Pancreas (tissue), 10 donors: ENCODE results near the gene AP5S1. TPM values are rescaled to one million over a fixed set of nuclear protein-coding genes. Genes with fewer than 3 reads are reported as not detected.

Experiments
- ATAC-seq, 4 donors: fragments of 200-7000 bp; cut with Tn5 transposase; one replicate each; pipeline versions ENCODE4 v1.8.0 to v1.9.1; 2020; ENCODE audit warnings: mild to moderate bottlenecking in 4 of 4, moderate library complexity in 4 of 4
- DNase-seq, 6 donors: peaks; one replicate each; pipeline ENCODE4 v3.0.0-alpha.2; 2020
- FAIRE-seq: peaks from 2 replicates; lab custom pipeline; 2012; peaks lifted over from hg19 to GRCh38; lab: Jason Lieb, UNC
- H3K27ac ChIP-seq, 4 donors: fragments of 200-600 bp; sonication (generic); 1 replicate in 3 of 4; 2 replicates in 1 of 4; pipeline versions ENCODE4 v1.5.0 to v1.8.0; 2020
- H3K27me3 ChIP-seq, 4 donors: fragments of 200-600 bp; one replicate each; pipeline ENCODE4 v1.8.0; 2021
- H3K36me3 ChIP-seq, 3 donors: fragments of 200-600 bp; sonication (generic) in 1 of 3; one replicate each; pipeline versions ENCODE4 v1.5.0 to v1.8.0; 2020 to 2021
- H3K4me1 ChIP-seq, 3 donors: fragments of 200-600 bp; one replicate each; pipeline ENCODE4 v1.8.0; 2021
- H3K4me3 ChIP-seq, 4 donors: fragments of 200-600 bp; sonication (generic) in 2 of 4; one replicate each; pipeline versions ENCODE4 v1.5.0 to v1.8.0; 2020 to 2021
- H3K9me3 ChIP-seq, 4 donors: fragments of 200-600 bp; one replicate each; pipeline ENCODE4 v1.8.0; 2021
- WGBS, 2 donors: extraction: QIAGEN DNeasy Blood & Tissue Kit; methylation state at CpG; one replicate each; pipeline ENCODE4 v1.1.7; 2013; 5-methylcytosine and 5-hydroxymethylcytosine counted together
- intact Hi-C, 3 donors: fragments of 100-400 bp; cut with DNase I; formaldehyde crosslinking; loops; one replicate each; pipeline versions ENCODE4 v1.11.1 to v1.14.2; 2022
- polyA plus RNA-seq, 2 donors: library from polyadenylated mRNA; stranded (reverse); fragments of 200-250 nt; gene quantifications; one replicate each; pipeline ENCODE4 v1.2.3, GENCODE V29; 2013
- total RNA-seq, 6 donors: library from RNA; stranded (reverse); fragmentation: NEBNext Ultra II Directional in 4 of 6; extraction: Animal tissue kit (Norgen Biotek cat#: 25700) in 4 of 6; gene quantifications; one replicate each; pipeline versions ENCODE4 v1.2.1 to v1.2.4, GENCODE V29; 2021 to 2023
- TF ChIP-seq, protein P1 (sequence below), 4 donors: fragments of 200-600 bp; sonication (generic) in 3 of 4; IDR thresholded peaks; one replicate each; pipeline versions ENCODE4 v1.5.0 to v1.8.0; 2021; ENCODE audit warnings: antibody characterized with exemption in 4 of 4
- donor health status: healthy with polysubstance abuse.
- donor health status: DM: no; HTN: no; CAD: no; lungs with moderate emphysema.
- donor health status: DM: no; HTN: no; CAD: no.
- donor health status: control.
- donor health status: control.
- donor health status: Bipolar disorder and iron deficiency.
- donor health status: DM: yes; HTN: yes; CAD: no.
- donor health status: DM: no; HTN: no; CAD: no.
- donor health status: DM: no; HTN: no; CAD: no.
- donor health status: DM: yes; HTN: yes; CAD: no.

AP5S1 gene
- total and polyA plus RNA-seq, 8 donors, result 4.7 to 7.9 (median 6.8) TPM

DNA sequence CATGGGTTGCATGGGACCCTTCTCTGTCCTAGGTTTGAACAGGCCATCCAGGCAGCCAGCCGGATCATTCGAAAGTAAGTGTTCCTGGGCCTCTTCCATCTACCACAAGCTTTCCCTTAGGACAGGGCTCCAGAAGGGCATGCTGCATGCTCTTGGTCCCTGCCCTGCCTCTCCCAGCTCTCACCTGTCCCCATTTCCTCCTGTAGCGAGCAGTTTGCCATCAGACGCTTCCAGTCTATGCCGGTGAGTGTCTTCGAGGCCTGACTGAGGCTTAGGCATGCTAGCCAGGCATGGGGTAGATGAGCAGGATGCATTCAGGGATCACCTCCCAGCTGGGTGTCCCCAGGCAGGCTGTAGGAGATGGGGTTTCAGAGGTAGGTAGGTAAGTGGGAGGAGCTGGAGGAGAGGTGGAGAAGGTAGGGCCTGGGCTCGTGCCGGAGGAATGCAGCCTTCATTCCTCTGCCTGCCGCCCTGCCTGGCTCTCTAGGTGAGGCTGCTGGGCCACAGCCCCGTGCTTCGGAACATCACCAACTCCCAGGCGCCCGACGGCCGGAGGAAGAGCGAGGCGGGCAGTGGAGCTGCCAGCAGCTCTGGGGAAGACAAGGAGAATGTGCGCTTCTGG is 20.0 kb upstream of the AP5S1 start:
- ATAC-seq (no peak), DNase-seq (peak in 1 of 6 donors; percentile 9), FAIRE-seq (no peak)
- H3K9me3 ChIP-seq, result no peaks in the 10 kb centered on the region
- 94 to 95% methylated on average over 11 to 18 of the region's 18 CpGs for WGBS, 2 donors
- no peaks in the 10 kb centered on the region for H3K27me3 ChIP-seq
- intact Hi-C loops, result no loop called here
- TF ChIP-seq, protein P1, sequence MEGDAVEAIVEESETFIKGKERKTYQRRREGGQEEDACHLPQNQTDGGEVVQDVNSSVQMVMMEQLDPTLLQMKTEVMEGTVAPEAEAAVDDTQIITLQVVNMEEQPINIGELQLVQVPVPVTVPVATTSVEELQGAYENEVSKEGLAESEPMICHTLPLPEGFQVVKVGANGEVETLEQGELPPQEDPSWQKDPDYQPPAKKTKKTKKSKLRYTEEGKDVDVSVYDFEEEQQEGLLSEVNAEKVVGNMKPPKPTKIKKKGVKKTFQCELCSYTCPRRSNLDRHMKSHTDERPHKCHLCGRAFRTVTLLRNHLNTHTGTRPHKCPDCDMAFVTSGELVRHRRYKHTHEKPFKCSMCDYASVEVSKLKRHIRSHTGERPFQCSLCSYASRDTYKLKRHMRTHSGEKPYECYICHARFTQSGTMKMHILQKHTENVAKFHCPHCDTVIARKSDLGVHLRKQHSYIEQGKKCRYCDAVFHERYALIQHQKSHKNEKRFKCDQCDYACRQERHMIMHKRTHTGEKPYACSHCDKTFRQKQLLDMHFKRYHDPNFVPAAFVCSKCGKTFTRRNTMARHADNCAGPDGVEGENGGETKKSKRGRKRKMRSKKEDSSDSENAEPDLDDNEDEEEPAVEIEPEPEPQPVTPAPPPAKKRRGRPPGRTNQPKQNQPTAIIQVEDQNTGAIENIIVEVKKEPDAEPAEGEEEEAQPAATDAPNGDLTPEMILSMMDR (IDR thresholded peaks at IDR 0.05), result no peak
- H3K27ac ChIP-seq, result no peak overlapping the region
- H3K4me3 ChIP-seq, result no peak overlapping the region
- no peaks in the 10 kb centered on the region for H3K36me3 ChIP-seq
- peaks cover 0 to 7% (median 0%) of the 10 kb centered on the region in 3 donors for H3K4me1 ChIP-seq

DNA sequence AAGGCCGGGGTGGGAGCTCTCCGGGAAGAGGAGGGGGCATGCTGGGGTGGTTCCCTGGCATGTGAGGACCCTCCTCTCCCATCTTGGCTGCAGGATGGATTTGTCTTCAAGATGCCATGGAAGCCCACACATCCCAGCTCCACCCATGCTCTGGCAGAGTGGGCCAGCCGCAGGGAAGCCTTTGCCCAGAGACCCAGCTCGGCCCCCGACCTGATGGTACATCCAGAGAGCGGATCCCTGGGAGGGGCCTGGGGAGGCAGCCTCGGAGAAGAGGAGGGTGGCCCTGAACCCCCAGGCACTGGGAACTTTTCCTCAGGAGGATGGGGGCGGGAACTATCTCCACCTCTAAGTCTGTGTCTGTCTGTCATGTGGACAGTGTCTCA is 19.5 kb upstream of the AP5S1 start:
- Histone ChIP-seq H3K27ac (no peak overlapping the region), H3K36me3 (no peaks in the 10 kb centered on the region), H3K4me1 (peaks cover 1 to 9% (median 3%) of the 10 kb centered on the region in 3 donors), H3K9me3 (no peaks in the 10 kb centered on the region), H3K4me3 (no peak overlapping the region), H3K27me3 (no peaks in the 10 kb centered on the region)
- intact Hi-C loops, result no loop called here
- FAIRE-seq (no peak), DNase-seq (peak in 1 of 6 donors; percentile 21), ATAC-seq (no peak)
- 94 to 97% methylated on average over 8 of the region's 8 CpGs for WGBS, 2 donors
- TF ChIP-seq, protein P1 (IDR thresholded peaks at IDR 0.05), result no peak

DNA sequence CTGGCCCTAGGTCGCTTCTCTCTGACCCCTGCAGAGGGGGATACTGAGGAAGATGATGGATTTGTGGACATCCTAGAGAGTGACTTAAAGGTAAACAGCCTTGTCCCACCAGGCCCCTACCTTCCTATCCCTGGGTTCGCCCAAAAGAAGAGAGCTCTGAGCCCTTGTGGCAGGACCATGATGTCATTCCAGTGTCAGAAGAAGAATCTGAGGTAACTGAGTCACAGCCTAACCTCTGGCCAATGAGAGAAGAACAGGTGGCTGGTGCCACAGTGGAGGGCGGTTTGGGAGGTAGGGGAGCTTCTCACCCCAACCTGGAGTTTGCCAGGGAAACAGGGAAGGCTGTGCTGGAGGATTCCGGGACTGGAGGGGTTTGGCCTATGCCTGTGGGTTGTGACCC is 19.0 kb upstream of the AP5S1 start:
- Histone ChIP-seq H3K27me3 (no peaks in the 10 kb centered on the region), H3K4me3 (no peak overlapping the region), H3K9me3 (no peaks in the 10 kb centered on the region), H3K27ac (no peak overlapping the region), H3K36me3 (no peaks in the 10 kb centered on the region), H3K4me1 (peaks cover 6 to 13% (median 8%) of the 10 kb centered on the region in 3 donors)
- DNase-seq, result peak in 1 of 6 donors; percentile 3
- ATAC-seq, result no peak
- intact Hi-C loops, result no loop called here
- WGBS, 2 donors, result 87 to 96% methylated on average over 4 of the region's 4 CpGs
- no peak for FAIRE-seq
- TF ChIP-seq, protein P1 (IDR thresholded peaks at IDR 0.05), result no peak

- no peak overlapping the region for H3K4me3 ChIP-seq
- no peaks in the 10 kb centered on the region for H3K27me3 ChIP-seq
- H3K4me1 ChIP-seq, result peaks cover 6 to 17% (median 12%) of the 10 kb centered on the region in 3 donors
- FAIRE-seq (no peak), DNase-seq (peak in 1 of 6 donors; percentile 26), ATAC-seq (no peak)
- H3K9me3 ChIP-seq, result no peaks in the 10 kb centered on the region
- intact Hi-C loops, result no loop called here
- no peaks in the 10 kb centered on the region for H3K36me3 ChIP-seq
- TF ChIP-seq, protein P1 (IDR thresholded peaks at IDR 0.05), result no peak
- 97 to 98% methylated on average over 13 of the region's 13 CpGs for WGBS, 2 donors
- H3K27ac ChIP-seq, result no peak overlapping the region
Measured at GRCh38 chr20:3801846-3802245, 18.5 kb upstream of the AP5S1 start.

DNA sequence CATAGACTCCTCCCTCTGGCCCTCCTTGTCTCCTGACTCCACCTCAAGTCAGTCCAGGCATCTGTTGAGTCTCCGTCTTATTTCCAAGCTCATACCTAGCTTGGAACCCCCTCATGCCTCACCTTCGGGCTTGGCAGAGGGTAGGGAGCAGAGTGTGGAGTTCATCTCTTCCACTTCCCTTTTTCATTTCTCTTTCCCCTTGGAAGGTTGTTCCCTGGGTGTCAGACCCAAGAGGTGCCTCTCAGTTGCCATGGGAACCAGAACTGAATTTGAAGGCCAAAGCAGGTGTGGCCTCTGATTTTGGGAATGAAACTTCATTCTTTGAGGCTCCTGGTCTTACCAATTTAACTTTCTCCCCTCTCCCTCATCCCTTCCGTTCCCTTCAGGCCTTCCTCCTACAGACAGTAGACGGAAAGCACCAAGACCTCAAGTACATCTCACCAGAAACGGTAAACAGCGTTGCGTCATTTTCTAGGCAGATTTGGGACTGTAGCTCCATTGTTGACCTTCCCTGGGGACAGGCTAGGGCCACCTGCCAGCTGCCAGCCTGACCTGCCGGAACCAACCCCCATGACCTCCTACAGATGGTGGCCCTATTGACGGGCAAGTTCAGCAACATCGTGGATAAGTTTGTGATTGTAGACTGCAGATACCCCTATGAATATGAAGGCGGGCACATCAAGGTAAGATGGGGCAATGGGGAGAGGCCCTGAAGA is 17.7 kb upstream of the AP5S1 start:
- intact Hi-C loops, result no loop called here
- WGBS, 2 donors, result 74 to 78% methylated on average over 11 of the region's 11 CpGs
- TF ChIP-seq, protein P1 (IDR thresholded peaks at IDR 0.05), result no peak
- FAIRE-seq (no peak), ATAC-seq (no peak), DNase-seq (no peak)
- H3K27ac ChIP-seq, result no peak overlapping the region
- H3K27me3 ChIP-seq, result no peaks in the 10 kb centered on the region
- no peaks in the 10 kb centered on the region for H3K9me3 ChIP-seq
- no peak overlapping the region for H3K4me3 ChIP-seq
- H3K36me3 ChIP-seq, result no peaks in the 10 kb centered on the region
- H3K4me1 ChIP-seq, result peaks cover 15 to 21% (median 20%) of the 10 kb centered on the region in 3 donors
